HG02588 (cell line): ENCODE measurements around the gene CCDC69.

Source experiments
- ATAC-seq: cut with Tn5 transposase; IDR thresholded peaks from one replicate; pipeline ENCODE4 v1.9.1; 2021; ENCODE audit warnings: mild to moderate bottlenecking, moderate library complexity; ENCODE audit not compliant: unreplicated experiment

Gene CCDC69

GRCh38 chr5:151224372-151224771 is 480 bp upstream of the CCDC69 start:
- no peak for ATAC-seq

GRCh38 chr5:151222790-151223446 is 974 bp downstream of the CCDC69 start:
- ATAC-seq = peak; percentile 73

GRCh38 chr5:151222054-151222789 is 1.7 kb downstream of the CCDC69 start:
- ATAC-seq = no peak

GRCh38 chr5:151221574-151221973 is 2.3 kb downstream of the CCDC69 start:
- no peak for ATAC-seq

- no peak for ATAC-seq
Measured at GRCh38 chr5:151219789-151220188, 4.1 kb downstream of the CCDC69 start.

GRCh38 chr5:151219138-151219537 is 4.8 kb downstream of the CCDC69 start:
- no peak for ATAC-seq

GRCh38 chr5:151218177-151218576 is 5.7 kb downstream of the CCDC69 start:
- ATAC-seq = no peak

GRCh38 chr5:151216781-151217180 is 7.1 kb downstream of the CCDC69 start:
- no peak for ATAC-seq

GRCh38 chr5:151215546-151215880 is 8.4 kb downstream of the CCDC69 start:
- ATAC-seq = no peak

GRCh38 chr5:151214614-151215545 is 9.0 kb downstream of the CCDC69 start:
- peak; percentile 50 for ATAC-seq

GRCh38 chr5:151213803-151214613 is 9.9 kb downstream of the CCDC69 start:
- ATAC-seq = peak; percentile 83

- ATAC-seq = no peak
Measured at GRCh38 chr5:151212406-151212798, 11.5 kb downstream of the CCDC69 start.

GRCh38 chr5:151208481-151208914 is 15.4 kb downstream of the CCDC69 start:
- ATAC-seq = no peak

GRCh38 chr5:151205411-151205810 is 18.5 kb downstream of the CCDC69 start:
- ATAC-seq = no peak

GRCh38 chr5:151204051-151204450 is 19.8 kb downstream of the CCDC69 start:
- no peak for ATAC-seq

GRCh38 chr5:151202381-151203139 is 21.3 kb downstream of the CCDC69 start:
- ATAC-seq = no peak

- ATAC-seq = no peak
Measured at GRCh38 chr5:151200913-151201595, 22.8 kb downstream of the CCDC69 start.

- no peak for ATAC-seq
Measured at GRCh38 chr5:151199581-151200185, 24.2 kb downstream of the CCDC69 start.

- ATAC-seq = no peak
Measured at GRCh38 chr5:151198861-151199260, 25.0 kb downstream of the CCDC69 start.
